ENCODE measurements around the gene SVOP. TPM values are rescaled to one million over a fixed set of nuclear protein-coding genes. Genes with fewer than 3 reads are reported as not detected.

The SVOP gene
- total and polyA plus RNA-seq, 4 donors = 0.10 TPM; not detected in 3

GRCh38 chr12:108865169-108865568 lies 155.7 kb downstream of the SVOP start:
- no peak overlapping the region for H3K27ac ChIP-seq (ENCODE audit: low read depth in 1 of 2, low read length in 2 of 2)
- peaks cover 0 to 2% (median 0%) of the 10 kb centered on the region in 4 donors for H3K4me1 ChIP-seq (ENCODE audit: control insufficient read depth in 4 of 4, insufficient read depth in 4 of 4, low read length in 3 of 4)
- no peak overlapping the region for H3K4me3 ChIP-seq (ENCODE audit: low read depth in 1 of 3, low read length in 3 of 3)
- DNase-seq (ENCODE audit: low spot score) = no peak
- TF ChIP-seq ATF3 (IDR thresholded peaks at IDR 0.05) = no peak
- TF ChIP-seq EGR1 (IDR thresholded peaks at IDR 0.05; ENCODE audit: low read depth in 2 of 2) = no peak
- no peak for TF ChIP-seq HNF4A (conservative IDR thresholded peaks at IDR 0.05)
- no peak for TF ChIP-seq TAF1 (conservative IDR thresholded peaks at IDR 0.05)
- no peak for TF ChIP-seq SP1 (IDR thresholded peaks at IDR 0.05)
- TF ChIP-seq GABPA (IDR thresholded peaks at IDR 0.05 in 1 of 2, conservative IDR thresholded peaks at IDR 0.05 in 1 of 2) = no peak
- TF ChIP-seq RXRA (IDR thresholded peaks at IDR 0.05) = no peak
- no peak for TF ChIP-seq JUND (IDR thresholded peaks at IDR 0.05)
- TF ChIP-seq FOXA2 (IDR thresholded peaks at IDR 0.05) = no peak
- TF ChIP-seq HNF4G (IDR thresholded peaks at IDR 0.05) = no peak
- TF ChIP-seq FOXA1 (IDR thresholded peaks at IDR 0.05) = no peak
- TF ChIP-seq RAD21 (IDR thresholded peaks at IDR 0.05) = no peak
- no peak for TF ChIP-seq YY1 (IDR thresholded peaks at IDR 0.05)
- no peak for TF ChIP-seq NR2F2 (IDR thresholded peaks at IDR 0.05)
- H3K36me3 ChIP-seq (ENCODE audit: control insufficient read depth in 4 of 4, insufficient read depth in 3 of 4, low read depth in 1 of 4, low read length in 3 of 4) = no peaks in the 10 kb centered on the region
- H3K9ac ChIP-seq (ENCODE audit: low read depth in 1 of 2, low read length in 2 of 2) = no peak overlapping the region
- H3K9me3 ChIP-seq (ENCODE audit: control insufficient read depth in 4 of 4, low read length in 3 of 4) = no peaks in the 10 kb centered on the region
- no peaks in the 10 kb centered on the region for H3K27me3 ChIP-seq (ENCODE audit: control insufficient read depth in 4 of 4, insufficient read depth in 4 of 4, low read length in 3 of 4)
- 98% methylated on average over 4 of the region's 4 CpGs for WGBS

GRCh38 chr12:108862588-108862959 lies 158.3 kb downstream of the SVOP start:
- DNase-seq (ENCODE audit: low spot score) = no peak
- Histone ChIP-seq H3K4me3 (ENCODE audit: low read depth in 1 of 3, low read length in 3 of 3) (no peak overlapping the region), H3K4me1 (ENCODE audit: control insufficient read depth in 4 of 4, insufficient read depth in 4 of 4, low read length in 3 of 4) (peaks cover 0 to 10% (median 7%) of the 10 kb centered on the region in 4 donors), H3K9me3 (ENCODE audit: control insufficient read depth in 4 of 4, low read length in 3 of 4) (no peaks in the 10 kb centered on the region), H3K27ac (ENCODE audit: low read depth in 1 of 2, low read length in 2 of 2) (no peak overlapping the region), H3K36me3 (ENCODE audit: control insufficient read depth in 4 of 4, insufficient read depth in 3 of 4, low read depth in 1 of 4, low read length in 3 of 4) (no peaks in the 10 kb centered on the region), H3K27me3 (ENCODE audit: control insufficient read depth in 4 of 4, insufficient read depth in 4 of 4, low read length in 3 of 4) (no peaks in the 10 kb centered on the region), H3K9ac (ENCODE audit: low read depth in 1 of 2, low read length in 2 of 2) (no peak overlapping the region)
- 96% methylated on average over 3 of the region's 3 CpGs for WGBS
- no peak for TF ChIP-seq JUND (IDR thresholded peaks at IDR 0.05)
- TF ChIP-seq FOXA1 (IDR thresholded peaks at IDR 0.05) = no peak
- TF ChIP-seq GABPA (IDR thresholded peaks at IDR 0.05 in 1 of 2, conservative IDR thresholded peaks at IDR 0.05 in 1 of 2) = no peak
- no peak for TF ChIP-seq REST (IDR thresholded peaks at IDR 0.05)
- no peak for TF ChIP-seq TAF1 (conservative IDR thresholded peaks at IDR 0.05)
- TF ChIP-seq RAD21 (IDR thresholded peaks at IDR 0.05) = no peak
- TF ChIP-seq NR2F2 (IDR thresholded peaks at IDR 0.05) = no peak
- no peak for TF ChIP-seq YY1 (IDR thresholded peaks at IDR 0.05)
- no peak for TF ChIP-seq HNF4A (conservative IDR thresholded peaks at IDR 0.05)
- TF ChIP-seq EGR1 (IDR thresholded peaks at IDR 0.05; ENCODE audit: low read depth in 2 of 2) = no peak
- TF ChIP-seq MAX (IDR thresholded peaks at IDR 0.05) = no peak
- TF ChIP-seq HNF4G (IDR thresholded peaks at IDR 0.05) = no peak
- TF ChIP-seq CTCF (IDR thresholded peaks at IDR 0.05; ENCODE audit: low read depth, low read length, missing input control) = no peak
- no peak for TF ChIP-seq RXRA (IDR thresholded peaks at IDR 0.05)
- TF ChIP-seq ZBTB33 (IDR thresholded peaks at IDR 0.05) = no peak
- no peak for TF ChIP-seq FOXA2 (IDR thresholded peaks at IDR 0.05)
- no peak for TF ChIP-seq ATF3 (IDR thresholded peaks at IDR 0.05)
- no peak for TF ChIP-seq SP1 (IDR thresholded peaks at IDR 0.05)
